ENCODE data around the gene VPS37B. TPM values are rescaled to one million over a fixed set of nuclear protein-coding genes. Genes with fewer than 3 reads are reported as not detected.

Gene VPS37B
- total and polyA plus RNA-seq, 2 donors (not counting 3 experiments of a cell fraction or from before 2014, with no cell fraction given), result 39.5 to 45.9 TPM

- Histone ChIP-seq H3K4me2 (ENCODE audit: insufficient read depth, low read length) (peak overlapping the region; percentile 95), H3K4me3 (replicated peaks in 1 of 3; ENCODE audit: insufficient read depth in 1 of 3, low read depth in 1 of 3, low read length in 3 of 3) (peak overlapping the region; percentile 32 to 85 (median 83)), H4K20me1 (replicated peaks; ENCODE audit: control insufficient read depth, extremely low read depth, insufficient read depth, low read length) (no peaks in the 10 kb centered on the region), H3K27ac (ENCODE audit: insufficient read depth, low read depth, low read length) (no peak overlapping the region), H2AFZ (ENCODE audit: low read depth, low read length) (peak overlapping the region; percentile 93), H3K9me3 (replicated peaks; ENCODE audit: control insufficient read depth, insufficient read depth, low read length) (no peaks in the 10 kb centered on the region), H3K9ac (replicated peaks; ENCODE audit: extremely low read depth, insufficient read depth, low read length) (peak overlapping the region; percentile 54), H3K4me1 (ENCODE audit: control insufficient read depth, extremely low read depth, insufficient read depth, low read length) (peaks cover 5% of the 10 kb centered on the region), H3K36me3 (ENCODE audit: control insufficient read depth in 2 of 2, extremely low read depth in 1 of 2, insufficient read depth in 2 of 2, low read length in 2 of 2) (no peaks in the 10 kb centered on the region), H3K27me3 (ENCODE audit: control insufficient read depth in 2 of 2, insufficient read depth in 2 of 2, low read length in 2 of 2) (peaks cover 1 to 3% of the 10 kb centered on the region in 2 experiments), H3K9me1 (replicated peaks; ENCODE audit: control insufficient read depth, extremely low read depth, insufficient read depth, low read length) (no peaks in the 10 kb centered on the region), H3K79me2 (ENCODE audit: control insufficient read depth, insufficient read depth, low read length) (no peaks in the 10 kb centered on the region)
- CTCF ChIA-PET, result interaction anchor here (0.9 to 6.6 kb wide), 6 partner anchors 8 to 188 kb away, joined by 3 to 58 read pairs (median 3); no protein-coding TSS in a partner anchor
- dilution Hi-C loops (cut with MboI; ENCODE audit: extremely low pct_ligation_motif_present, low sequenced_read_pairs), result no loop called here
- POLR2A ChIA-PET, result no interaction called here
- TF ChIP-seq MYC (IDR thresholded peaks at IDR 0.05; ENCODE audit: low read depth, low read length) (no peak), GATA2 (IDR thresholded peaks at IDR 0.05; ENCODE audit: insufficient read depth, insufficient read length, low read depth, low read length) (no peak), MAX (IDR thresholded peaks at IDR 0.05; ENCODE audit: insufficient read depth, insufficient read length) (no peak), JUN (IDR thresholded peaks at IDR 0.05; ENCODE audit: borderline replicate concordance, insufficient read depth, insufficient read length, low read depth) (no peak), EZH2 (IDR thresholded peaks at IDR 0.05; ENCODE audit: borderline replicate concordance, low read depth, low read length, severe bottlenecking) (no peak), CTCF (IDR thresholded peaks at IDR 0.05; ENCODE audit: extremely low read depth in 1 of 2, insufficient read depth in 1 of 2, low read depth in 1 of 2, low read length in 2 of 2) (no peak), POLR2A (IDR thresholded peaks at IDR 0.05; ENCODE audit: low read depth, low read length) (no peak), FOS (IDR thresholded peaks at IDR 0.05; ENCODE audit: borderline replicate concordance, insufficient read depth, low read length) (no peak), POLR2AphosphoS5 (IDR thresholded peaks at IDR 0.05; ENCODE audit: insufficient read depth, low read depth, low read length) (no peak)
- BruUV-seq (replicated peaks), result no TSS peak
- DNase-seq (ENCODE audit: low read depth, low spot score), result peak; percentile 48
- intact Hi-C loops (cut with micrococcal nuclease), result no loop called here
- FAIRE-seq, result peak; percentile 67
Measured at GRCh38 chr12:122825773-122826724, 69.9 kb downstream of the VPS37B start.
